B cell (primary cell): Measurements from ENCODE around the gene CACNA2D2. TPM values are rescaled to one million over a fixed set of nuclear protein-coding genes. Genes with fewer than 3 reads are reported as not detected.

Source experiments
- ATAC-seq: fragments of 200-7000 bp; cut with Tn5 transposase; one replicate; pipeline ENCODE4 v1.10.0; 2021; ENCODE audit warnings: low read depth, mild to moderate bottlenecking, moderate number of reproducible peaks, moderate library complexity
- CTCF ChIA-PET: fragments of 350-600 bp; sonication (Branson Sonifier 250); formaldehyde crosslinking; loops from one replicate; lab custom pipeline; 2021; ENCODE audit warnings: antibody characterized with exemption, inconsistent platforms; lab: Charles Lee
- POLR2A ChIA-PET: fragments of 350-600 bp; sonication (Branson Sonifier 250); formaldehyde crosslinking; loops from one replicate; lab custom pipeline; 2021; ENCODE audit warnings: antibody characterized with exemption; lab: Charles Lee
- DNase-seq: peaks from one replicate; pipeline ENCODE4 v3.0.0; 2013
- H2AFZ ChIP-seq: 2 replicates; pipeline ENCODE4 v1.6.1; 2012; ENCODE audit warnings: mild to moderate bottlenecking, low read depth, low read length; ENCODE audit not compliant: insufficient read depth, poor library complexity, severe bottlenecking
- H3K27ac ChIP-seq, 2 donors: 1 replicate in 1 of 2; 2 replicates in 1 of 2; pipeline ENCODE4 v1.5.1; 2012 to 2013; ENCODE audit warnings: low read length in 2 of 2, mild to moderate bottlenecking in 2 of 2, moderate library complexity in 1 of 2
- H3K27me3 ChIP-seq, 4 experiments: fragments of 200-600 bp in 1 of 4; sonication (generic) in 1 of 4; replicated peaks in 1 of 4; 1 replicate in 2 of 4; 2 replicates in 2 of 4; pipeline versions ENCODE4 v1.6.1 to v1.7.0; 2013 to 2016; ENCODE audit warnings: low read length in 3 of 4, mild to moderate bottlenecking in 2 of 4, mixed read lengths in 1 of 4, moderate library complexity in 1 of 4; ENCODE audit not compliant: insufficient read depth in 4 of 4, control insufficient read depth in 3 of 4; ENCODE audit errors: control extremely low read depth in 1 of 4
- H3K36me3 ChIP-seq, 2 experiments: replicated peaks in 1 of 2; 1 replicate in 1 of 2; 2 replicates in 1 of 2; pipeline versions ENCODE4 v1.6.1 to v1.7.1; 2013; ENCODE audit warnings: low read length in 1 of 2; ENCODE audit not compliant: insufficient read depth in 2 of 2, control insufficient read depth in 1 of 2; ENCODE audit errors: control extremely low read depth in 1 of 2, extremely low read depth in 1 of 2
- H3K4me1 ChIP-seq, 2 donors: fragments of 200-600 bp in 1 of 2; sonication (generic) in 1 of 2; 1 replicate in 1 of 2; 2 replicates in 1 of 2; pipeline versions ENCODE4 v1.5.1 to v1.6.1; 2013 to 2017; ENCODE audit warnings: low read length in 2 of 2; ENCODE audit not compliant: control insufficient read depth in 2 of 2, insufficient read depth in 2 of 2
- H3K4me2 ChIP-seq: replicated peaks from 2 replicates; pipeline ENCODE3; 2012; ENCODE audit warnings: mild to moderate bottlenecking, low read depth, low read length; ENCODE audit not compliant: poor library complexity, severe bottlenecking
- H3K4me3 ChIP-seq, 5 experiments: fragments of 200-600 bp in 1 of 5; sonication (generic) in 1 of 5; 1 replicate in 3 of 5; 2 replicates in 2 of 5; pipeline versions ENCODE4 v1.5.1 to v1.7.0; 2011 to 2016; ENCODE audit warnings: low read length in 4 of 5, mild to moderate bottlenecking in 4 of 5, low read depth in 2 of 5, control low read depth in 1 of 5, moderate library complexity in 1 of 5; ENCODE audit not compliant: insufficient read depth in 1 of 5; ENCODE audit errors: control extremely low read depth in 1 of 5, extremely low read depth in 1 of 5
- H3K79me2 ChIP-seq: fragments of 200-600 bp; sonication (generic); one replicate; pipeline ENCODE4 v1.6.0; 2016; ENCODE audit warnings: low read length; ENCODE audit not compliant: control insufficient read depth, insufficient read depth
- H3K9ac ChIP-seq: fragments of 200-600 bp; sonication (generic); 2 replicates; pipeline ENCODE4 v1.6.1; 2017; ENCODE audit warnings: mild to moderate bottlenecking, low read length, moderate library complexity
- H3K9me3 ChIP-seq, 3 donors: one replicate each; pipeline versions ENCODE4 v1.6.1 to v1.7.1; 2013; ENCODE audit warnings: low read length in 2 of 3; ENCODE audit not compliant: control insufficient read depth in 2 of 3, insufficient read depth in 1 of 3; ENCODE audit errors: control extremely low read depth in 1 of 3
- H4K20me1 ChIP-seq: 2 replicates; pipeline ENCODE4 v1.6.0; 2012; ENCODE audit warnings: mild to moderate bottlenecking, low read length; ENCODE audit not compliant: insufficient read depth, control insufficient read depth, poor library complexity, severe bottlenecking
- H3K27ac Mint-ChIP-seq: one replicate; pipeline ENCODE4 v1.8.0; 2021; ENCODE audit warnings: mixed read lengths
- H3K27me3 Mint-ChIP-seq: one replicate; pipeline ENCODE4 v1.8.0; 2021; ENCODE audit warnings: mixed read lengths
- H3K4me1 Mint-ChIP-seq: one replicate; pipeline ENCODE4 v1.8.0; 2021; ENCODE audit warnings: mixed read lengths
- H3K4me3 Mint-ChIP-seq: one replicate; pipeline ENCODE4 v1.8.0; 2021; ENCODE audit warnings: mixed read lengths
- H3K9me3 Mint-ChIP-seq: one replicate; pipeline ENCODE4 v1.8.0; 2022; ENCODE audit warnings: mixed read lengths; ENCODE audit not compliant: insufficient read depth
- CTCF ChIP-seq: fragments of 200-600 bp; IDR thresholded peaks from one replicate; pipeline ENCODE4 v1.8.0; 2022; ENCODE audit warnings: antibody characterized with exemption, mild to moderate bottlenecking
- EZH2 ChIP-seq: IDR thresholded peaks from 2 replicates; pipeline ENCODE4 v1.6.1; 2012; ENCODE audit warnings: borderline replicate concordance, low read depth, mild to moderate bottlenecking, moderate library complexity, low read length; ENCODE audit not compliant: insufficient read depth, poor library complexity, severe bottlenecking
- WGBS: methylation state at CpG from one replicate; pipeline ENCODE4 v1.1.5; 2013; ENCODE audit warnings: missing lambda C conversion rate; ENCODE audit not compliant: insufficient coverage; 5-methylcytosine and 5-hydroxymethylcytosine counted together
- intact Hi-C: fragments of 100-400 bp; cut with micrococcal nuclease; formaldehyde crosslinking; loops from one replicate; pipeline ENCODE4 v1.10.0; 2022
- polyA plus RNA-seq: library from polyadenylated mRNA; depleted of rRNA; stranded (reverse); fragments of >200 nt; gene quantifications from 2 replicates; pipeline ENCODE4 v1.2.3, GENCODE V29; 2012
- total RNA-seq, 2 donors: library from RNA; stranded (reverse); fragments of 120-200 nt in 1 of 2; gene quantifications; 1 replicate in 1 of 2; 2 replicates in 1 of 2; pipeline versions ENCODE4 v1.2.3 to v1.2.4, GENCODE V29; 2013 to 2022

CACNA2D2 gene
- total and polyA plus RNA-seq, 2 donors (not counting 1 experiment from before 2014, with no cell fraction given) = 0.69 to 1.2 TPM

GRCh38 chr3:50373146-50374051, 130.0 kb downstream of the CACNA2D2 start:
- ATAC-seq (no peak), DNase-seq (no peak)
- intact Hi-C loops = no loop called here
- TF ChIP-seq CTCF = no peak
- TF ChIP-seq EZH2 = no peak
- Histone ChIP-seq H3K27ac (no peak overlapping the region), H3K9ac (no peak overlapping the region), H3K4me1 (no peaks in the 10 kb centered on the region), H2AFZ (no peak overlapping the region), H3K79me2 (no peaks in the 10 kb centered on the region), H3K4me3 (no peak overlapping the region), H3K9me3 (no peaks in the 10 kb centered on the region), H3K4me2 (no peak overlapping the region), H3K36me3 (no peaks in the 10 kb centered on the region), H4K20me1 (no peaks in the 10 kb centered on the region), H3K27me3 (no peaks in the 10 kb centered on the region)
- 78% methylated on average over 11 of the region's 12 CpGs for WGBS
- no peak overlapping the region for H3K4me3 Mint-ChIP-seq
- H3K9me3 Mint-ChIP-seq = no peaks in the 10 kb centered on the region
- no peaks in the 10 kb centered on the region for H3K4me1 Mint-ChIP-seq
- CTCF ChIA-PET = no interaction called here
- POLR2A ChIA-PET = no interaction called here
- peaks cover 12% of the 10 kb centered on the region for H3K27me3 Mint-ChIP-seq
- no peak overlapping the region for H3K27ac Mint-ChIP-seq

GRCh38 chr3:50372349-50372748, 131.1 kb downstream of the CACNA2D2 start:
- intact Hi-C loops = no loop called here
- no peak for ATAC-seq
- Mint-ChIP-seq H3K27ac (no peak overlapping the region), H3K9me3 (no peaks in the 10 kb centered on the region), H3K27me3 (peaks cover 12% of the 10 kb centered on the region), H3K4me1 (no peaks in the 10 kb centered on the region), H3K4me3 (no peak overlapping the region)
- H3K36me3 ChIP-seq = no peaks in the 10 kb centered on the region
- H3K4me3 ChIP-seq = no peak overlapping the region
- H3K9me3 ChIP-seq = no peaks in the 10 kb centered on the region
- TF ChIP-seq CTCF (no peak), EZH2 (no peak)
- POLR2A ChIA-PET = no interaction called here
- no peaks in the 10 kb centered on the region for H3K4me1 ChIP-seq
- H3K9ac ChIP-seq = no peak overlapping the region
- WGBS = 69% methylated on average over 8 of the region's 8 CpGs
- H2AFZ ChIP-seq = no peak overlapping the region
- no peaks in the 10 kb centered on the region for H3K79me2 ChIP-seq
- H3K4me2 ChIP-seq = no peak overlapping the region
- H3K27ac ChIP-seq = no peak overlapping the region
- no peaks in the 10 kb centered on the region for H3K27me3 ChIP-seq
- CTCF ChIA-PET = no interaction called here
- no peaks in the 10 kb centered on the region for H4K20me1 ChIP-seq
- DNase-seq = no peak
